SK-N-SH (cell line): ENCODE measurements around the gene DAZAP2. TPM values are rescaled to one million over a fixed set of nuclear protein-coding genes. Genes with fewer than 3 reads are reported as not detected.

Experiments used
- CTCF ChIA-PET: fragments of 300-600, 350-600 bp; formaldehyde crosslinking; extraction: SDS; loops from one replicate; lab custom pipeline; 2021; lab: Yijun Ruan, JAX
- POLR2A ChIA-PET: fragments of 350-600 bp; sonication (Branson Sonifier 250); formaldehyde crosslinking; extraction: SDS; loops from one replicate; lab custom pipeline; 2020; ENCODE audit warnings: antibody characterized with exemption, inconsistent platforms; lab: Yijun Ruan, JAX
- DNase-seq: peaks from one replicate; pipeline ENCODE4 v3.0.0; 2012
- H2AFZ ChIP-seq: fragments of 200-600 bp; sonication (generic); 2 replicates; pipeline ENCODE4 v1.8.1; 2016; ENCODE audit warnings: antibody characterized with exemption, mild to moderate bottlenecking, low read depth
- H3F3A ChIP-seq: fragments of 200-600 bp; sonication (generic); replicated peaks from 2 replicates; pipeline ENCODE3; 2016; ENCODE audit warnings: antibody characterized with exemption, mild to moderate bottlenecking; ENCODE audit not compliant: insufficient read depth
- H3K27ac ChIP-seq, 2 experiments: fragments of 200-500 bp in 1 of 2; fragments of 200-600 bp in 1 of 2; sonication (Bioruptor generic) in 1 of 2; sonication (generic), shearing (Covaris generic) in 1 of 2; 2 replicates each; pipeline versions ENCODE4 v1.5.1 to v1.6.1; 2014 to 2016; ENCODE audit warnings: low read depth in 2 of 2, inconsistent platforms in 1 of 2, low read length in 1 of 2, mild to moderate bottlenecking in 1 of 2, mixed read lengths in 1 of 2
- H3K27me3 ChIP-seq: fragments of 200-600 bp; sonication (generic), shearing (Covaris generic); 2 replicates; pipeline ENCODE4 v1.6.1; 2016; ENCODE audit warnings: mixed run types; ENCODE audit not compliant: insufficient read depth
- H3K36me3 ChIP-seq, 2 experiments: fragments of 200-500 bp in 1 of 2; fragments of 200-600 bp in 1 of 2; sonication (Bioruptor generic) in 1 of 2; sonication (generic) in 1 of 2; replicated peaks in 1 of 2; 2 replicates each; pipeline versions ENCODE3 to v1.5.1; 2014 to 2016; ENCODE audit warnings: low read length in 1 of 2, mild to moderate bottlenecking in 1 of 2; ENCODE audit not compliant: insufficient read depth in 2 of 2, control insufficient read depth in 1 of 2
- H3K4me1 ChIP-seq, 2 experiments: fragments of 200-500 bp in 1 of 2; fragments of 200-600 bp in 1 of 2; sonication (Bioruptor generic) in 1 of 2; sonication (generic), shearing (Covaris generic) in 1 of 2; 2 replicates each; pipeline versions ENCODE4 v1.5.1 to v1.6.1; 2014 to 2016; ENCODE audit warnings: low read depth in 1 of 2, low read length in 1 of 2, mixed run types in 1 of 2; ENCODE audit not compliant: insufficient read depth in 2 of 2, control insufficient read depth in 1 of 2
- H3K4me2 ChIP-seq: fragments of 200-600 bp; sonication (generic), shearing (Covaris generic); 2 replicates; pipeline ENCODE4 v1.6.1; 2017; ENCODE audit warnings: mixed run types
- H3K4me3 ChIP-seq, 2 experiments: fragments of 200-500 bp in 1 of 2; fragments of 200-600 bp in 1 of 2; sonication (Bioruptor generic) in 1 of 2; sonication (generic), shearing (Covaris generic) in 1 of 2; 2 replicates each; pipeline versions ENCODE4 v1.5.1 to v1.8.1; 2014 to 2016; ENCODE audit warnings: low read depth in 2 of 2, inconsistent platforms in 1 of 2, low read length in 1 of 2, mild to moderate bottlenecking in 1 of 2, mixed read lengths in 1 of 2, moderate library complexity in 1 of 2
- H3K79me2 ChIP-seq: fragments of 200-600 bp; sonication (generic); 2 replicates; pipeline ENCODE4 v1.8.1; 2017; ENCODE audit warnings: mild to moderate bottlenecking; ENCODE audit not compliant: insufficient read depth
- H3K9ac ChIP-seq: fragments of 200-600 bp; sonication (generic); 2 replicates; pipeline ENCODE4 v1.6.1; 2017; ENCODE audit warnings: mixed run types
- H3K9me2 ChIP-seq: fragments of 200-600 bp; sonication (generic); 2 replicates; pipeline ENCODE4 v1.6.1; 2017; ENCODE audit warnings: mixed run types
- H3K9me3 ChIP-seq: fragments of 200-600 bp; sonication (generic); 2 replicates; pipeline ENCODE4 v1.6.1; 2017; ENCODE audit warnings: mixed run types, mild to moderate bottlenecking, moderate library complexity
- H4K20me1 ChIP-seq: fragments of 200-600 bp; sonication (generic); 2 replicates; pipeline ENCODE4 v1.6.1; 2017; ENCODE audit warnings: mild to moderate bottlenecking, mixed run types; ENCODE audit not compliant: insufficient read depth
- CHD2 ChIP-seq: fragments of 150-350 bp; IDR thresholded peaks from 2 replicates; pipeline ENCODE4 v1.6.1; 2018; ENCODE audit warnings: low read length; ENCODE audit not compliant: partially characterized antibody
- EZH2phosphoT487 ChIP-seq: fragments of 200-600 bp; sonication (generic); IDR thresholded peaks from 2 replicates; pipeline ENCODE4 v1.6.1; 2017; ENCODE audit warnings: low read depth, mixed run types, mild to moderate bottlenecking, antibody characterized with exemption, moderate library complexity, borderline replicate concordance
- GATA2 ChIP-seq: sonication (generic); formaldehyde crosslinking; IDR thresholded peaks from 2 replicates; pipeline ENCODE4 v1.5.0; 2020; ENCODE audit warnings: mild to moderate bottlenecking, missing genetic modification reagents
- MXI1 ChIP-seq: IDR thresholded peaks from 2 replicates; pipeline ENCODE4 v1.6.1; 2012; ENCODE audit warnings: mild to moderate bottlenecking, low read depth, low read length, improper control_type of control experiment
- RAD21 ChIP-seq: IDR thresholded peaks from 2 replicates; pipeline ENCODE4 v1.6.1; 2012; ENCODE audit warnings: mild to moderate bottlenecking, low read length
- REST ChIP-seq: IDR thresholded peaks from 2 replicates; pipeline ENCODE4 v1.6.1; 2012; ENCODE audit warnings: mild to moderate bottlenecking, low read depth, low read length, moderate library complexity
- RFX5 ChIP-seq: IDR thresholded peaks from 2 replicates; pipeline ENCODE4 v1.6.1; 2012; ENCODE audit warnings: mild to moderate bottlenecking, improper control_type of control experiment, low read length
- RXRA ChIP-seq: IDR thresholded peaks from 2 replicates; pipeline ENCODE4 v1.4.0; 2012; ENCODE audit warnings: low read depth, mild to moderate bottlenecking, borderline replicate concordance
- SIN3A ChIP-seq: IDR thresholded peaks from 2 replicates; pipeline ENCODE4 v1.6.1; 2012; ENCODE audit warnings: low read depth, mild to moderate bottlenecking, low read length, moderate library complexity, borderline replicate concordance
- TAF1 ChIP-seq: IDR thresholded peaks from 2 replicates; pipeline ENCODE4 v1.6.1; 2012; ENCODE audit warnings: low read depth, mild to moderate bottlenecking, low read length, moderate library complexity, borderline replicate concordance
- TCF12 ChIP-seq: IDR thresholded peaks from 2 replicates; pipeline ENCODE4 v1.4.0; 2012
- USF2 ChIP-seq: fragments of 150-350 bp; IDR thresholded peaks from 2 replicates; pipeline ENCODE4 v1.6.1; 2017; ENCODE audit warnings: antibody characterized with exemption, low read length, low read depth, borderline replicate concordance
- ZBTB33 ChIP-seq: IDR thresholded peaks from 2 replicates; pipeline ENCODE4 v1.4.0; 2012; ENCODE audit warnings: low read depth, borderline replicate concordance
- WGBS: methylation state at CpG from one replicate; pipeline ENCODE4 v1.1.6; 2017; ENCODE audit warnings: low lambda C conversion rate; 5-methylcytosine and 5-hydroxymethylcytosine counted together
- polyA plus RNA-seq, 3 experiments: library from polyadenylated mRNA; depleted of rRNA; stranded (reverse); fragments of >200 nt; gene quantifications; 2 replicates each; pipeline ENCODE4 v1.2.3, GENCODE V29; 2012
- TF ChIP-seq, protein P1 (sequence below): fragments of 150-350 bp; IDR thresholded peaks from 2 replicates; pipeline ENCODE4 v1.6.1; 2016; ENCODE audit warnings: mild to moderate bottlenecking, low read depth, low read length

The DAZAP2 gene
- polyA plus RNA-seq, 1 of the 3 experiments (the other 2 are of a cell fraction): 274 TPM

DNA sequence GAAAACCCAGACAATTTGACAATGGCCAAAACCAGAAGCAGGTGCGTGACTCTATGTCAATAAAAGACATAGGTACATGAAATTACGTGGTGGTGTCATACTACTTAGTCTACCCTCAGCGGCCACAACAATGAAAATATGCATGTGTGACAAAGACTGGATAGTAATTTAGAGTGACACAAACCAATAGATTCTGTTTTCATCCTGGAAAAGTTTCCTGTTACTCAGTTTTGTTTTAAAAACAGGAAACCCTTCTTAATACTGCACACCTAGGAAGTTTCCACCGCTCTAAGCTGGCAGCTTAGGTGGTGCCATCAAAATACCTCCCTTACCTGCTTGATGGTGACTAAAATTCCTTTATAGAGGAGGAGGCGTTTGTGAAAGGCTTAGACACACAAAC is 35.9 kb upstream of the DAZAP2 start:
- H3K9ac ChIP-seq: no peak overlapping the region
- 84% methylated on average over 5 of the region's 5 CpGs for WGBS
- H3K9me3 ChIP-seq: no peaks in the 10 kb centered on the region
- no peaks in the 10 kb centered on the region for H3K27me3 ChIP-seq
- no peak overlapping the region for H3K4me2 ChIP-seq
- no peaks in the 10 kb centered on the region for H3K36me3 ChIP-seq
- no peaks in the 10 kb centered on the region for H3K9me2 ChIP-seq
- H2AFZ ChIP-seq: no peak overlapping the region
- H3K79me2 ChIP-seq: no peaks in the 10 kb centered on the region
- POLR2A ChIA-PET: no interaction called here
- DNase-seq: no peak
- no peak overlapping the region for H3K4me3 ChIP-seq
- no peak for TF ChIP-seq SIN3A
- TF ChIP-seq REST: no peak
- no peak for TF ChIP-seq TAF1
- TF ChIP-seq MXI1: no peak
- no peak for TF ChIP-seq EZH2phosphoT487
- no peak for TF ChIP-seq RAD21
- TF ChIP-seq ZBTB33: no peak
- no peak for TF ChIP-seq RXRA
- no peak for TF ChIP-seq CHD2
- TF ChIP-seq, all 33 proteins: peak for 0
- H3F3A ChIP-seq: no peaks in the 10 kb centered on the region
- no peaks in the 10 kb centered on the region for H3K4me1 ChIP-seq
- H3K27ac ChIP-seq: no peak overlapping the region
- CTCF ChIA-PET: no interaction called here
- H4K20me1 ChIP-seq: no peaks in the 10 kb centered on the region

DNA sequence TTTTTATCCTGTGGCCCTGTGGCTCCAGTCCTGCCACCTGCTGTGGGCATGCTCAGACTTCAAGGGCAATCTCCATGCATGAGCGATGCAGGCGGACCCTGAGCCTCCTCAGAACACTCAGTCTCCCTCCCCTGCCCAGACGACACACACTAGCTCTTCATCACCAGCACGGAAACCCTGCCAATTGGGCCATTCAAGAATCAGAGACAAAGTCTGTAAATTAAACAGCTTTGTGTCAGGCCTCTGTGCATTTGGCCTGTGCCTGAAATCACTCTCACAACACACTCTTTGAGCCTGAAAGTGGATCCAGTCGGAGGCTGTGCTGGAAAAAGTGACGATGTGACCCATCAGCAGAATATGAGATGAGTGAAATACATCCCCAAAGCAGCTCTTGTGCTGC is 33.3 kb upstream of the DAZAP2 start:
- Histone ChIP-seq H3K4me1 (no peaks in the 10 kb centered on the region), H3K4me2 (no peak overlapping the region), H3K27me3 (no peaks in the 10 kb centered on the region), H3K4me3 (no peak overlapping the region), H3K9me2 (no peaks in the 10 kb centered on the region), H2AFZ (no peak overlapping the region), H3K36me3 (no peaks in the 10 kb centered on the region), H3K9ac (no peak overlapping the region), H3F3A (no peaks in the 10 kb centered on the region), H3K9me3 (no peaks in the 10 kb centered on the region), H4K20me1 (no peaks in the 10 kb centered on the region), H3K27ac (no peak overlapping the region), H3K79me2 (no peaks in the 10 kb centered on the region)
- ChIA-PET CTCF (interaction anchor here (1.3 kb wide), 2 partner anchors 13 to 27 kb away, joined by 3 to 5 read pairs; partner anchors contain the start of gene POU6F1), POLR2A (no interaction called here)
- WGBS: 95% methylated on average over 6 of the region's 6 CpGs
- DNase-seq: no peak
- TF ChIP-seq GATA2 (CRISPR knock-in tag): no peak
- no peak for TF ChIP-seq REST
- TF ChIP-seq, protein P1, sequence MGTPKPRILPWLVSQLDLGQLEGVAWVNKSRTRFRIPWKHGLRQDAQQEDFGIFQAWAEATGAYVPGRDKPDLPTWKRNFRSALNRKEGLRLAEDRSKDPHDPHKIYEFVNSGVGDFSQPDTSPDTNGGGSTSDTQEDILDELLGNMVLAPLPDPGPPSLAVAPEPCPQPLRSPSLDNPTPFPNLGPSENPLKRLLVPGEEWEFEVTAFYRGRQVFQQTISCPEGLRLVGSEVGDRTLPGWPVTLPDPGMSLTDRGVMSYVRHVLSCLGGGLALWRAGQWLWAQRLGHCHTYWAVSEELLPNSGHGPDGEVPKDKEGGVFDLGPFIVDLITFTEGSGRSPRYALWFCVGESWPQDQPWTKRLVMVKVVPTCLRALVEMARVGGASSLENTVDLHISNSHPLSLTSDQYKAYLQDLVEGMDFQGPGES: no peak
- no peak for TF ChIP-seq SIN3A
- no peak for TF ChIP-seq USF2
- no peak for TF ChIP-seq RFX5
- TF ChIP-seq TCF12: no peak
